HEK293T (cell line): ENCODE measurements around the gene PPP4C.

ENCODE experiments used
- CTCF ChIA-PET: fragments of 350-600 bp; formaldehyde crosslinking; extraction: SDS; loops from one replicate; lab custom pipeline; 2021; ENCODE audit warnings: antibody characterized with exemption, inconsistent platforms; lab: Yijun Ruan, JAX
- POLR2A ChIA-PET: fragments of 350-600 bp; formaldehyde crosslinking; extraction: SDS; loops from one replicate; lab custom pipeline; 2020; ENCODE audit warnings: antibody characterized with exemption, inconsistent platforms; lab: Yijun Ruan, JAX
- DNase-seq: peaks from one replicate; pipeline ENCODE4 v3.0.0; 2012; ENCODE audit warnings: mixed read lengths; ENCODE audit errors: extremely low spot score
- ARNT ChIP-seq: fragments of 450-650 bp; IDR thresholded peaks from 2 replicates; pipeline ENCODE4 v1.6.1; 2017; ENCODE audit warnings: mild to moderate bottlenecking
- BHLHE40 ChIP-seq: fragments of 450-650 bp; IDR thresholded peaks from 2 replicates; pipeline ENCODE4 v1.6.1; 2016; ENCODE audit warnings: mild to moderate bottlenecking, moderate library complexity, borderline replicate concordance
- CTBP1 ChIP-seq: fragments of 450-650 bp; IDR thresholded peaks from 2 replicates; pipeline ENCODE4 v1.6.1; 2016; ENCODE audit warnings: borderline replicate concordance
- ELF4 ChIP-seq: fragments of 450-650 bp; IDR thresholded peaks from 2 replicates; pipeline ENCODE4 v1.6.1; 2017; ENCODE audit warnings: antibody characterized with exemption
- FOXA1 ChIP-seq: fragments of 450-650 bp; IDR thresholded peaks from 2 replicates; pipeline ENCODE4 v1.6.1; 2016; ENCODE audit warnings: mild to moderate bottlenecking
- FOXK2 ChIP-seq: fragments of 450-650 bp; IDR thresholded peaks from 2 replicates; pipeline ENCODE4 v1.6.1; 2016; ENCODE audit warnings: mild to moderate bottlenecking
- FOXM1 ChIP-seq: fragments of 450-650 bp; IDR thresholded peaks from 2 replicates; pipeline ENCODE4 v1.6.1; 2017; ENCODE audit warnings: mild to moderate bottlenecking, borderline replicate concordance
- HDGF ChIP-seq: fragments of 450-650 bp; IDR thresholded peaks from 2 replicates; pipeline ENCODE4 v1.6.1; 2017; ENCODE audit warnings: antibody characterized with exemption, borderline replicate concordance
- L3MBTL2 ChIP-seq: fragments of 450-650 bp; conservative IDR thresholded peaks from 2 replicates; pipeline ENCODE4 v1.6.1; 2016; ENCODE audit warnings: mild to moderate bottlenecking
- LEF1 ChIP-seq: fragments of 450-650 bp; IDR thresholded peaks from 2 replicates; pipeline ENCODE4 v1.6.1; 2017; ENCODE audit warnings: mild to moderate bottlenecking, borderline replicate concordance
- NFRKB ChIP-seq: fragments of 450-650 bp; IDR thresholded peaks from 2 replicates; pipeline ENCODE4 v1.6.1; 2016; ENCODE audit warnings: mild to moderate bottlenecking, moderate library complexity
- PKNOX1 ChIP-seq: fragments of 450-650 bp; IDR thresholded peaks from 2 replicates; pipeline ENCODE4 v1.6.1; 2016
- SP1 ChIP-seq: fragments of 450-650 bp; IDR thresholded peaks from 2 replicates; pipeline ENCODE4 v1.6.1; 2017
- SUZ12 ChIP-seq: fragments of 450-650 bp; IDR thresholded peaks from 2 replicates; pipeline ENCODE4 v1.6.1; 2016; ENCODE audit warnings: mild to moderate bottlenecking
- TARDBP ChIP-seq: fragments of 450-650 bp; IDR thresholded peaks from 2 replicates; pipeline ENCODE4 v1.6.1; 2016
- ZNF384 ChIP-seq: fragments of 450-650 bp; IDR thresholded peaks from 2 replicates; pipeline ENCODE4 v1.6.1; 2016

PPP4C gene

GRCh38 chr16:30068750-30069610, 6.8 kb upstream of the PPP4C start:
- CTCF ChIA-PET, result no interaction called here
- TF ChIP-seq HDGF, result 0 out of 2 replicates have a peak, but pooled peaks have one; percentile 57
- TF ChIP-seq NFRKB, result no peak
- DNase-seq, result no peak
- POLR2A ChIA-PET, result interaction anchor here (0.6 kb wide), 1 partner anchor 26 kb away, joined by 3 read pairs; no protein-coding TSS in a partner anchor

- DNase-seq, result no peak
- TF ChIP-seq CTBP1, result no peak
- no peak for TF ChIP-seq SUZ12
- no peak for TF ChIP-seq ELF4
- TF ChIP-seq FOXM1, result no peak
- no peak for TF ChIP-seq ZNF384
- TF ChIP-seq LEF1, result no peak
- no peak for TF ChIP-seq BHLHE40
- CTCF ChIA-PET, result interaction anchor here (0.6 to 1.2 kb wide), 2 partner anchors 16 to 22 kb away, joined by 3 to 4 read pairs; partner anchors contain the start of gene TBX6
- POLR2A ChIA-PET, result interaction anchor here (1.0 to 1.4 kb wide), 3 partner anchors 9 to 23 kb away, joined by 3 to 4 read pairs (median 3); a partner anchor contains a TSS
Observed at GRCh38 chr16:30069611-30070462, 6.0 kb upstream of the PPP4C start.

- ChIA-PET CTCF (interaction anchor here (1.2 kb wide), 1 partner anchor 17 kb away, joined by 3 read pairs; a partner anchor contains a TSS), POLR2A (interaction anchor here (1.0 to 1.4 kb wide), 3 partner anchors 10 to 22 kb away, joined by 3 to 4 read pairs (median 3); a partner anchor contains a TSS)
- DNase-seq, result no peak
- TF ChIP-seq LEF1, result no peak
- TF ChIP-seq CTBP1, result no peak
- TF ChIP-seq TARDBP, result no peak
- TF ChIP-seq FOXM1, result no peak
- TF ChIP-seq ELF4, result no peak
- TF ChIP-seq FOXK2, result no peak
- no peak for TF ChIP-seq PKNOX1
- no peak for TF ChIP-seq SUZ12
- TF ChIP-seq SP1, result no peak
- TF ChIP-seq BHLHE40, result no peak
- TF ChIP-seq L3MBTL2, result no peak
- TF ChIP-seq NFRKB, result no peak
- no peak for TF ChIP-seq ARNT
- TF ChIP-seq ZNF384, result no peak
- TF ChIP-seq HDGF, result no peak
- TF ChIP-seq FOXA1, result no peak
Observed at GRCh38 chr16:30070490-30070889, 5.3 kb upstream of the PPP4C start.

- peak; percentile 50 for DNase-seq
- CTCF ChIA-PET, result no interaction called here
- TF ChIP-seq SUZ12, result no peak
- TF ChIP-seq FOXK2, result no peak
- TF ChIP-seq PKNOX1, result no peak
- no peak for TF ChIP-seq ZNF384
- no peak for TF ChIP-seq FOXM1
- TF ChIP-seq BHLHE40, result no peak
- TF ChIP-seq ARNT, result no peak
- no peak for TF ChIP-seq NFRKB
- TF ChIP-seq L3MBTL2, result no peak
- TF ChIP-seq CTBP1, result no peak
- TF ChIP-seq FOXA1, result no peak
- no peak for TF ChIP-seq SP1
- POLR2A ChIA-PET, result interaction anchor here (1.0 to 5.7 kb wide), 8 partner anchors 10 to 25 kb away, joined by 4 to 66 read pairs (median 6); partner anchors contain the start of genes ALDOA and TBX6
Observed at GRCh38 chr16:30076276-30076791, 540 bp downstream of the PPP4C start.

- CTCF ChIA-PET, result no interaction called here
- DNase-seq, result no peak
- POLR2A ChIA-PET, result interaction anchor here (1.4 to 5.7 kb wide), 4 partner anchors 11 to 19 kb away, joined by 4 to 66 read pairs (median 40); partner anchors contain the start of genes ALDOA and TBX6
- no peak for TF ChIP-seq ZNF384
- no peak for TF ChIP-seq HDGF
- no peak for TF ChIP-seq CTBP1
- TF ChIP-seq ELF4, result no peak
- TF ChIP-seq FOXK2, result no peak
- TF ChIP-seq PKNOX1, result no peak
- no peak for TF ChIP-seq LEF1
- TF ChIP-seq SUZ12, result no peak
- no peak for TF ChIP-seq TARDBP
- TF ChIP-seq ARNT, result no peak
- no peak for TF ChIP-seq NFRKB
- no peak for TF ChIP-seq FOXA1
- TF ChIP-seq L3MBTL2, result no peak
- TF ChIP-seq SP1, result no peak
- no peak for TF ChIP-seq FOXM1
- no peak for TF ChIP-seq BHLHE40
Observed at GRCh38 chr16:30077656-30078055, 1.9 kb downstream of the PPP4C start.
